IPS-20b (cell line): ENCODE measurements around the gene TMA7.
"Not testable (repeated sequence)": the region's sequence is repeated elsewhere in the genome, so short reads cannot be mapped to it uniquely, and the experiment has no call there.

Source experiments
- H3K27ac ChIP-seq: one replicate; pipeline ENCODE4 v1.5.1; 2013; ENCODE audit warnings: low read length
- H3K27me3 ChIP-seq: 2 replicates; pipeline ENCODE4 v1.6.1; 2013; ENCODE audit warnings: mild to moderate bottlenecking, low read length, inconsistent platforms; ENCODE audit not compliant: insufficient read depth
- H3K36me3 ChIP-seq: 2 replicates; pipeline ENCODE4 v1.6.1; 2013; ENCODE audit warnings: low read depth, mild to moderate bottlenecking, inconsistent platforms, low read length, moderate library complexity; ENCODE audit not compliant: insufficient read depth
- H3K4me1 ChIP-seq: 2 replicates; pipeline ENCODE4 v1.6.1; 2013; ENCODE audit warnings: mild to moderate bottlenecking, control low read depth, inconsistent platforms, low read length, moderate library complexity; ENCODE audit not compliant: insufficient read depth
- H3K4me3 ChIP-seq: 2 replicates; pipeline ENCODE4 v1.5.1; 2013; ENCODE audit warnings: mild to moderate bottlenecking, low read length, inconsistent platforms
- H3K9ac ChIP-seq: 2 replicates; pipeline ENCODE4 v1.6.1; 2013; ENCODE audit warnings: low read depth, mild to moderate bottlenecking, inconsistent platforms, low read length, moderate library complexity
- H3K9me3 ChIP-seq: 2 replicates; pipeline ENCODE4 v1.6.1; 2013; ENCODE audit warnings: mild to moderate bottlenecking, low read depth, low read length, inconsistent platforms; ENCODE audit not compliant: insufficient read depth

TMA7 gene

DNA sequence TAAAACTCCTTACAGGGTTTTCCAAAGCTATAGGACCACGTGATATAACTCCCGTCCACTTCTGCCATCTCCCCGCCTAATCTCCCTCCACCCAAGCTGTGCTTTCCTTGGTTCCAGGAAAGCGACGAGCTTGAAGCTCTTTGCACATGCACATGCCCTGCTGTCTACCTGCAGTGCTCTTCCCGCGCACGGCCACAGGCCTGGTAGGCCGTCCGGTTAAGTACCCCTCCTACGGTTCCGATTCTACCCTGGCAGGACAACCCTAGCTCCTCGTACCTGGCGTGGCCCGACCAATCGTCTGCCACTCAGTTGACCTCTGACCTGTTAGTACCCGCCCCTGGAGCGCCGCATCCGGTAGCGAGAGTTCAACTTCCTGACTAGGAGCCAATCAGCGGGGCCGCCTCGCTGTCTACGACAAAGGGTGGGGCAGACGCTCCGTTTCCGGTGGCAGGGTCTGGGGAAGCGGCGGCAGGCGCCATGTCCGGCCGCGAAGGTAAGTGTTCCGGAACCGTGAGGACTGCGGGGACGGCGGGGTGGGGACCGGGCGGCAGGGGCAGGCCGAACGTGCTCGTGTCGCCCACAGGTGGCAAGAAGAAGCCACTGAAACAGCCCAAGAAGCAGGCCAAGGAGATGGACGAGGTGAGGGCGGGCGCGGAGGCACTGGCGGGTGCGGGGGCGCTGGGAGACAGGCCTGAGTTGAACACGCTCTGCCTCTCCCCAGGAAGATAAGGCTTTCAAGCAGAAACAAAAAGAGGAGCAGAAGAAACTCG lies at the start of gene TMA7, which contains the start of gene CCDC51:
Gene TMA7, plus strand, starts transcription at position 438 of the 770 bp plus-strand sequence. Its CDS starts 40 bp downstream, at position 478.
Gene CCDC51, minus strand, starts transcription at position 300 of the 770 bp plus-strand sequence. CDS start 4,991 bp downstream, outside the sequence.
- peak within 1 kb of the TSS; percentile 96 for H3K9ac ChIP-seq
- H3K27ac ChIP-seq, result peak within 1 kb of the TSS; percentile 35
- peak within 1 kb of the TSS; percentile 97 for H3K4me3 ChIP-seq
- H3K4me1 ChIP-seq, result 0 out of 2 replicates have a peak, but pooled peaks cover 4% of the 10 kb centered on the region
- no peaks in the 10 kb centered on the region for H3K27me3 ChIP-seq
- H3K36me3 ChIP-seq, result peaks cover 36% of the 10 kb centered on the region
- H3K9me3 ChIP-seq, result no peaks in the 10 kb centered on the region

- no peaks in the 10 kb centered on the region for H3K4me1 ChIP-seq
These were observed 45.7 kb upstream of the TMA7 start for GRCh38 chr3:48394391-48394790.

DNA sequence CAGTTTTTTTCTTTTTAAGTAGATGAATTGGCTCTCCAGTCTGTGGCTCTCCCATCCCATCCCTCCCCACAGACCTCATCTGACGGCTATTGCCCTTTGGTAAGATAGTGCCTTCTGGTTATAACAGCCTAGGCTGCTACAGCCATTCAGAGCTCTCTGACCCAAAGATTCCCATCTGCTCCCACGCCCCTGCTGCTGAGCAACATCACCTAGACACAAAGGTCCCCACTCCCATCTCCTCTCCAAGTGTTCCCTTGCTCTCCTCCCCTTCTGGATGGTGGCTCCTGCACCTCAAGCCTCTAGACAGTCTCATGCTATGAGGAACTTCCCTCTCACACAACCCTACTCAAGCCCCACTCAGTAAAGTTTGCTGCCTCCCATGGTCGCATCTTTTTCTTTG lies 44.3 kb upstream of the TMA7 start:
- Histone ChIP-seq H3K27me3 (no peaks in the 10 kb centered on the region), H3K9me3 (no peaks in the 10 kb centered on the region), H3K9ac (no peak overlapping the region), H3K36me3 (no peaks in the 10 kb centered on the region), H3K4me3 (no peak overlapping the region), H3K27ac (no peak overlapping the region), H3K4me1 (no peaks in the 10 kb centered on the region)

More at GRCh38 chr3:48394391-48394790, 45.7 kb upstream of the TMA7 start:
- H3K27me3 ChIP-seq, result no peaks in the 10 kb centered on the region
- H3K9me3 ChIP-seq, result no peaks in the 10 kb centered on the region
- no peak overlapping the region for H3K4me3 ChIP-seq
- no peak overlapping the region for H3K27ac ChIP-seq
- no peak overlapping the region for H3K9ac ChIP-seq
- no peaks in the 10 kb centered on the region for H3K36me3 ChIP-seq

- Histone ChIP-seq H3K4me3 (no peak overlapping the region), H3K9me3 (no peaks in the 10 kb centered on the region), H3K27me3 (no peaks in the 10 kb centered on the region), H3K36me3 (peaks cover 13% of the 10 kb centered on the region; the same call in 1 of the 2 replicates), H3K4me1 (no peaks in the 10 kb centered on the region), H3K9ac (no peak overlapping the region), H3K27ac (no peak overlapping the region)
These were observed 42.0 kb upstream of the TMA7 start for GRCh38 chr3:48397767-48398681.

DNA sequence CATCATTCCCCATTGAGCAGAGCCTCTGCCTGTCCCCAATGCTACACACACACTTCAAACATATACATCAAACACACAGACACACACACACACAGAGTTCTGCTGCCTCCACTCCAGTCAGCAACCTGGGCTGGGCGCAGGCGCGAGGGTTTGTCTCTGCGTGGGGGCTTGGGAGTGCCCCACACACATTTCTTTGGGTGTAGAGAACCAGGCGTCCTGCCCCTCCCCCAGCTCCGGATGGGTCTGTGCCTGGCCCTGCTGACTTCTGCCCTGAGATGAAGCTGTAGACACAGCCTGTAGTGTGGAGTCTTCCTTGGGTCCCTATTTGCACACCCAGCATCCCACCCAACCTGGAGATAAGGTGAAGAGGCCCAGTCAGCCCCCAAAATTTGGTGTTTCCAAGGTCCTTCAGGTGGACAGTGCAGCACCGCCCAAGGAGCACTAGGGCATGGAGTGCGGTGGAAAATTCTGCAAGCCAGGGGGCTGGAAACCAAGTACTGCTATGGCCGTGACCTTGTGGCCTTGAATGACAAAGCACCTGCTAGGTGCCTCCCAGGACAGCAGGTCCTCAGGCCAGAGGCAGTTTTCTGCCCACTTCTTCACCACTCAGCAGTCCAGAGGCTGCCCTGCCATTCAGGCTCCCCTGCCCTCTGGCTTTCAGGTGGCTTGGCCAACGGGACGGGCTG lies 41.2 kb upstream of the TMA7 start:
- no peak overlapping the region for H3K4me3 ChIP-seq

DNA sequence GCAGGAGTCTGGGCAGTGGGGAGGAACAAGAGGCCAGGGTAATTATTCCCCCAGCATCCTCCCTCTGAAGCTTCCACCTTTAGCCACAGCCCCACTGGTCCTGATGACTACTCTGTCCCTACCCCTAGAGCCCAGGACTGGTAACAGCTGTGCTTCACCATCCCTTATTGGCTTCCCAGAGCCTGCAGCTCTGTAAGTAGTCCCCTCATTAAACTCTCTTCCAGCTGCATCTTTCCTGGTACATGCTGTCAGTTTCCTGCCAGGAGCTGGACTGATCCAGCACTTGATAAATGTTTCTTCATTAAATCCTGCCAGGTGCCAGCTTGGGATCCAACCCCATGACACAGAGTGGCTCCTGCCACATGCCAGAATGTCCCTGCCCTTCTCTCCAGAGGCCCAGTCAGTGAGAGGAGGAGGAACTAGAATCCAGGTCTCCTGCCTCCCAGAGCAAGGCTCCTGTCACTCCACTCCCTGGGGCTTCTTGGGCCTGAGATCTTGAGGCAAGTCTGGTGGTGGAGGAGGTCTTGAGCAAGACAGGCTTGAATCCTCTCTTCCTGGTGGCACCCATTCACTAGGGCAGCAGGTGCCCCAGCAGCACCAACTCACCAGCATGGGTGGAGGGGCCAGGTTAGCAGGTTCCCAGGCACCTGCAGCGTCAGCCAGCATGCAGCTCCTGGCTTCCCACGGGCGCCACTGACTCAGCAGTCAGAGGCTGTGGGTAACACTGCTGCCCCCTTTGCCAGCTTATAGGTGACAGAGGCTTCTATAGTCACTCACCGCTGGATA lies 40.5 kb upstream of the TMA7 start:
- Histone ChIP-seq H3K4me3 (no peak overlapping the region), H3K4me1 (no peaks in the 10 kb centered on the region), H3K36me3 (peaks cover 28% of the 10 kb centered on the region), H3K27ac (no peak overlapping the region), H3K9ac (no peak overlapping the region), H3K27me3 (no peaks in the 10 kb centered on the region), H3K9me3 (no peaks in the 10 kb centered on the region)

More for the DNA sequence above, 41.2 kb upstream of the TMA7 start:
- H3K4me1 ChIP-seq, result no peaks in the 10 kb centered on the region
- peaks cover 21% of the 10 kb centered on the region for H3K36me3 ChIP-seq
- H3K27me3 ChIP-seq, result no peaks in the 10 kb centered on the region
- no peak overlapping the region for H3K27ac ChIP-seq
- no peak overlapping the region for H3K9ac ChIP-seq
- no peaks in the 10 kb centered on the region for H3K9me3 ChIP-seq

DNA sequence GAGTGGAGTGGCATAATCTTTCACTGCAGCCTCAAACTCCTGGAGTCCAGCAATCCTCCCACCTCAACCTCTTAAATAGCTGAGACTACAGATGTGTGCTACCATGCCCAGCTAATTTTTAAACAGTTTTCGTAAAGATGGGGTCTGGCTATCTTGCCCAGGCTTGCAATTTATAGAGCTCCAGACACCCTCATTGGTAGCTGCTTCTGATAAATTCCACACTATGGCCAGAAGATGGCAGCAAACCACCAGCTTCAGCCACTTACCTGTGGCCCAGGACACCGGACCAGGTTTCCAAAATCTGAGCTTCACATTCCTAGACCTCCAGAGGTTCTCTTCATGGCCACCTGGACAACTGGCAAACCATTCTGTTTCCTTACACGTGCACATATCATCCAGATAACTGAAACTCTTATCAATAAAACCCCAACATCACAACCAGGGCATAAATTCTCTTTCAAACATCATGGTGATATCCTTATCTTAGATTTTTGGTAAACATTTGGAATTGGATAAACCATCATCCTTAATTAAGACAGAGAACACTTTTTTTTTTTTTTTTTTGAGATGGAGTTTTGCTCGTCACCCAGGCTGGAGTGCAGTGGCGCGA lies 39.1 kb upstream of the TMA7 start:
- no peak overlapping the region for H3K4me3 ChIP-seq
- no peak overlapping the region for H3K9ac ChIP-seq
- no peaks in the 10 kb centered on the region for H3K27me3 ChIP-seq
- no peaks in the 10 kb centered on the region for H3K9me3 ChIP-seq
- H3K36me3 ChIP-seq, result peaks cover 42% of the 10 kb centered on the region
- no peaks in the 10 kb centered on the region for H3K4me1 ChIP-seq
- H3K27ac ChIP-seq, result no peak overlapping the region

GRCh38 chr3:48401434-48401901 lies 38.6 kb upstream of the TMA7 start:
- not testable (repeated sequence) for H3K27me3 ChIP-seq, H3K9me3 ChIP-seq, H3K27ac ChIP-seq, H3K4me3 ChIP-seq, H3K9ac ChIP-seq, H3K4me1 ChIP-seq
- H3K36me3 ChIP-seq, result peaks cover 47% of the 10 kb centered on the region

DNA sequence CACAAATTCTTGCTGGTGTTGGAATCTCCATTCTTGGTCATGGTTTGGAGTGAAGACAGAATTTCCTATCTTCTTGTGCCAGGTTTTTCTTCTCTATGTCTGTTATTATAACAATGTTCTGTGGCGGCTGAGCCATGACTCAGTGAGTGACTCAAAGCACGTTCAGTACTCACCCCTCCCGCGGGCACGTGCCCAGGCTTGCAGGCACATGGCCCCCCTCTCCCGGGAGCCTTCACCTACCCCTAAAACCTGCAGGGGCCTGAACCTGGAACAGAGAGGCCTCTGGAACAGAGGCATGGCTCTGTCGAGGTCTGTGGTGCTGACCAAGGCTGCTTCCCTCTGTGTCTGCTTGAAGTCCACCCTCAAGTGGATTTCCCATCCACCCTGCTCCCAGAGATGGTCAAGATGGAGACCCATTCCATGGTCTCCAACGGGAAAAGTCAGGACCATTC lies 37.8 kb upstream of the TMA7 start:
- Histone ChIP-seq H3K4me3 (no peak overlapping the region), H3K4me1 (no peaks in the 10 kb centered on the region), H3K9me3 (no peaks in the 10 kb centered on the region), H3K9ac (no peak overlapping the region), H3K36me3 (peaks cover 55% of the 10 kb centered on the region), H3K27me3 (no peaks in the 10 kb centered on the region), H3K27ac (no peak overlapping the region)

DNA sequence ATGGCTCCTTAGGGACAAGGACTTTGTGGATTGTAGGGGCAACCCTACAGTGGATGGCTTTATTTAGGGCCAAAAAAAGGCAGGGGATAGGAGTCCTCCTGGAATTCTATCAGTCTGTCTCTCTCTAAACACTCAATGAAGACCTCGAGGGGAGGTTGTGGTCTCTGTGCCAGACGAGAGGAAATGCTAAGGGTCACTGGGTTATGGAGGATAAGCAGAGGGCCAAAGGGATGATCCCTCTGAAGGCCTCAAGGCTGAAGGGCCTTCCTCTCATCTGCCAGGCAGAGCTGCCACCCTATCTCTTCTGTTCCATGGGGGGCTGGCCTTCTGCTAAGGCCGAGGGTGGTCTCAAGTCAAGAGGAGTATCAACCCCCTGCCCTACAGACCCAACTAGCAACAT lies 37.1 kb upstream of the TMA7 start:
- H3K4me1 ChIP-seq, result no peaks in the 10 kb centered on the region
- H3K36me3 ChIP-seq, result peaks cover 61% of the 10 kb centered on the region
- no peak overlapping the region for H3K4me3 ChIP-seq
- H3K27ac ChIP-seq, result no peak overlapping the region
- no peak overlapping the region for H3K9ac ChIP-seq
- H3K27me3 ChIP-seq, result no peaks in the 10 kb centered on the region
- H3K9me3 ChIP-seq, result no peaks in the 10 kb centered on the region
